ENCODE results near the gene KDM6A.

Gene KDM6A

DNA sequence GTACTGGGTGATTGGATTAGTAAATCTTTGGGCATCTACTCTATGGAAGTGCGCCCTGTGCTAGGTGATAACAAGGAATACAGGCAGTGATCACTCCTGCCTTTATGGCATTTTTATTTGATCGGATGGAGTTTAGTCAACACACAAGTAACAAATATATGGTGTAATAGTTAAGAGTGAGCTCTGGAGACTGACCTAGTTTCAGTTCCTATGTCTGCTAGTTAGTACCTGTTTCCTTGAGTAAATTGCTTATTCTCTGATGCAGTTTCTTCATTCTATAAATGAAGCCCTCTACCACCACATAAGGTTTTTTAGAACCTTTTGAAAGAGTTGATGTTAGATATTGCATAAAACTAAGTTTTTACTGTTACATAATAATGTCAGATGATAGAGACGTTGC, 134.6 kb downstream of the KDM6A start:
- TF ChIP-seq, protein P1, sequence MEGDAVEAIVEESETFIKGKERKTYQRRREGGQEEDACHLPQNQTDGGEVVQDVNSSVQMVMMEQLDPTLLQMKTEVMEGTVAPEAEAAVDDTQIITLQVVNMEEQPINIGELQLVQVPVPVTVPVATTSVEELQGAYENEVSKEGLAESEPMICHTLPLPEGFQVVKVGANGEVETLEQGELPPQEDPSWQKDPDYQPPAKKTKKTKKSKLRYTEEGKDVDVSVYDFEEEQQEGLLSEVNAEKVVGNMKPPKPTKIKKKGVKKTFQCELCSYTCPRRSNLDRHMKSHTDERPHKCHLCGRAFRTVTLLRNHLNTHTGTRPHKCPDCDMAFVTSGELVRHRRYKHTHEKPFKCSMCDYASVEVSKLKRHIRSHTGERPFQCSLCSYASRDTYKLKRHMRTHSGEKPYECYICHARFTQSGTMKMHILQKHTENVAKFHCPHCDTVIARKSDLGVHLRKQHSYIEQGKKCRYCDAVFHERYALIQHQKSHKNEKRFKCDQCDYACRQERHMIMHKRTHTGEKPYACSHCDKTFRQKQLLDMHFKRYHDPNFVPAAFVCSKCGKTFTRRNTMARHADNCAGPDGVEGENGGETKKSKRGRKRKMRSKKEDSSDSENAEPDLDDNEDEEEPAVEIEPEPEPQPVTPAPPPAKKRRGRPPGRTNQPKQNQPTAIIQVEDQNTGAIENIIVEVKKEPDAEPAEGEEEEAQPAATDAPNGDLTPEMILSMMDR (IDR thresholded peaks at IDR 0.05; ENCODE audit: borderline replicate concordance, control extremely low read depth, extremely low read depth, insufficient read depth, missing control alignments): no peak
- DNase-seq (ENCODE audit: low spot score): peak; percentile 50
- in situ Hi-C loops (cut with MboI; ENCODE audit: low sequenced_read_pairs, unreplicated experiment): no loop called here

DNA sequence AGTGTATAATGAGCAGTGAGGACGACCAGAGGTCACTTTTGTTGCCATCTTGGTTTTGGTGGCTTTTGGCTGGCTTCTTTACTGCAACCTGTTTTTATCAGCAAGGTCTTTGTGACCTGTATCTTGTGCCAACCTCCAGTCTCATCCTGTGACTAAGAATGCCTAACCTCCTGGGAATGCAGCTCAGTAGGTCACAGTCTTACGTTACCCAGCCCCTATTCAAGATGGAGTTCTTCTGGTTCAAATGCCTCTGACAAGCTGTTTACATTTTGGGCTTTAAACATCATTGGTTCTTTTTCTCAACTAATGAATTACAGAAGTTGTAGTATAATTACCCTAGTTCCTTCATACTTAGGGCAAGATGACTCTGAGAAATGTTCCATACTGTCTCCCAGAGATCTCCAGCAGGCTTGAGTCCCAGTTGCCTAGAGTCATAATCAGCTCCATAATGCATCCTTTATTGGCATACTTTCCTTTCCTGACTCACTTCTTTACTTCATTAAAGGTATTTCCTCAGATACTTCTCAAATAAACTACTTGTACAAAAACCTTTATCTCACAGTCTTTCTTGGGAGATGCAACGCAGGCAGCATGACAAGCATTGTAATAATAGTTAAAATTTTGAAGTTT, 136.5 kb downstream of the KDM6A start:
- TF ChIP-seq, protein P1 (IDR thresholded peaks at IDR 0.05; ENCODE audit: borderline replicate concordance, control extremely low read depth, extremely low read depth, insufficient read depth, missing control alignments): no peak
- in situ Hi-C loops (cut with MboI; ENCODE audit: low sequenced_read_pairs, unreplicated experiment): no loop called here
- DNase-seq (ENCODE audit: low spot score): no peak

DNA sequence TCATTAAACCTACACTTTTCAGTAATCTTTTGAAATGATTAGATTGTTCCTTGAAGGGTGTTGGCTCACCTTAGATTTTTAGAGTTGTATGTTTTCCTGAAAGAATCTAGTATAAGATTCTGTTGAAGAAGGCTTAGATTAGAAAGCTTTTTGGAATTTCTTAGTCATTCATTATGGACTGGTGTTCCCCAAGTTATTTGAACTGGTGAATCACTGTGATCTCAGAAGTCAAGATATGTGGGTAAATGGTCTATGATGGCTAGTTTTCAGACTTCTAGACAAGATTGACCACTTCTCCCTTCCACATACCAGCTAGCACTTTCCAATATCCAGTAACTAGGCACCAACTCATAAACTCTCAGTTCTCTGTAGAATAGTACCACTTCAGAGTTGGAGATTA, 138.1 kb downstream of the KDM6A start:
- in situ Hi-C loops (cut with MboI; ENCODE audit: low sequenced_read_pairs, unreplicated experiment): no loop called here
- TF ChIP-seq, protein P1 (IDR thresholded peaks at IDR 0.05; ENCODE audit: borderline replicate concordance, control extremely low read depth, extremely low read depth, insufficient read depth, missing control alignments): no peak
- no peak for DNase-seq (ENCODE audit: low spot score)

DNA sequence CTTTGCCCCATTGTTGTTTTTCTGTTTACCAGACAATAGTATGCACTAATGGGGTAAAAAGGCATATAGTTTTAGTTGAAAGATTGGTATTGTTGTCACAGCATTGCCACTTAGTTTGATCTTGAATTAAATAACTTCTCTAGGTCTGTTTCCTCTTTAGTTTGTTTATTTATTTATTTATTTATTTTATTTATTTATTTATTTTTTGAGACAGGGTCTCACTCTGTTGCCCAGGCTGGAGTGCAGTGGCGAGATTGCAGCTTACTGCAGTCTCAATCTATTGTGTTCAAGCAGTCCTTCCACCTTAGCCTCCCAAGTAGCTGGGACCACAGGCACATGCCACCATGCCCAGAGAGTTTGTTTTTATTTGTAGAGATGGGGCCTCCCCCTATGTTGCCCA, 138.6 kb downstream of the KDM6A start:
- DNase-seq (ENCODE audit: low spot score): no peak
- TF ChIP-seq, protein P1 (IDR thresholded peaks at IDR 0.05; ENCODE audit: borderline replicate concordance, control extremely low read depth, extremely low read depth, insufficient read depth, missing control alignments): no peak
- in situ Hi-C loops (cut with MboI; ENCODE audit: low sequenced_read_pairs, unreplicated experiment): no loop called here

DNA sequence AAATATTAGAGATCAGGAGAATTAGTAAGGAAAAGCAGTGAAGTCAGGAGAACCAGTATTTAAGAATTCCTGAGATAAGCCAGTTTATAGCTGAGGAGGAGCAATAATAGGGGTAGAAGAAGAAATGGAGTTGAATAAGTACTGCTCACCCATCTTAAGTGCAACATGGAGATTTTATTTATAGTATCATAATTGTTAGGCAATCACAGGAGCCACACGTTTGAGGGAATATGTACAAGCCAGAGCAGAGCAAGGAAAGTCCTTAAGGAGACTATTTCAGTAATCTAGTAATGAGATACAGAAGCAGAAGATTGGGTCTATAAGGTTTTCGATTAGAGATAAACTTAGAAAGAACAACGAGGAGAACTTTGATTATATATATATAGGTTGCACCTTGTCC, 145.0 kb downstream of the KDM6A start:
- TF ChIP-seq, protein P1 (IDR thresholded peaks at IDR 0.05; ENCODE audit: borderline replicate concordance, control extremely low read depth, extremely low read depth, insufficient read depth, missing control alignments): no peak
- no peak for DNase-seq (ENCODE audit: low spot score)
- in situ Hi-C loops (cut with MboI; ENCODE audit: low sequenced_read_pairs, unreplicated experiment): no loop called here

DNA sequence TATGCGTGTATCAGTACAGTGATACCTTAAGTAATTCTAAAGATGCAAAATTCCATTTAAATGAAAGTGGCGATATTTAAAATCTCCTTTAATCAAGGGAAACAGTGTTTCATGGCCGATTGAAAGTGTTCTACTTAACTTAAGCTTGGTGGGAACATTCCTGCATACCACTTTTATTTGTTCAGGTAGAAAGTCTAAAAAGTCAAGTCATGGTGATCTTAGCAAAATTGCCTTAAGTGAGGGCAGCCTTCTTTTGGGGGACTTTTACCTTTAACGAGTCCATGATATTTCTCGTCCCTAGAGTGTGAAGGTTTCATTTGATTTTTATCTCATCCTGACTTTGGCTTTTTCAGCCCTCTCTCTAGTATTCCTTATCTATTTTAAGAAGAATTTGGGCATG, 149.2 kb downstream of the KDM6A start:
- no peak for DNase-seq (ENCODE audit: low spot score)
- TF ChIP-seq, protein P1 (IDR thresholded peaks at IDR 0.05; ENCODE audit: borderline replicate concordance, control extremely low read depth, extremely low read depth, insufficient read depth, missing control alignments): no peak
- in situ Hi-C loops (cut with MboI; ENCODE audit: low sequenced_read_pairs, unreplicated experiment): no loop called here
